Gastroesophageal sphincter (tissue), 3 donors: Measurements from ENCODE around the gene STX1B.

ENCODE experiments used
- CTCF ChIP-seq, 4 experiments: fragments of 200-600 bp in 2 of 4; fragments of 450-650 bp in 2 of 4; sonication (generic) in 1 of 4; IDR thresholded peaks; one replicate each; pipeline ENCODE4 v1.5.1; 2017 to 2019; ENCODE audit warnings: antibody characterized with exemption in 4 of 4, mild to moderate bottlenecking in 2 of 4, moderate library complexity in 2 of 4
- EP300 ChIP-seq: sonication (generic); formaldehyde crosslinking; IDR thresholded peaks from one replicate; pipeline ENCODE4 v1.6.1; 2017; ENCODE audit warnings: antibody characterized with exemption, mild to moderate bottlenecking

DNA sequence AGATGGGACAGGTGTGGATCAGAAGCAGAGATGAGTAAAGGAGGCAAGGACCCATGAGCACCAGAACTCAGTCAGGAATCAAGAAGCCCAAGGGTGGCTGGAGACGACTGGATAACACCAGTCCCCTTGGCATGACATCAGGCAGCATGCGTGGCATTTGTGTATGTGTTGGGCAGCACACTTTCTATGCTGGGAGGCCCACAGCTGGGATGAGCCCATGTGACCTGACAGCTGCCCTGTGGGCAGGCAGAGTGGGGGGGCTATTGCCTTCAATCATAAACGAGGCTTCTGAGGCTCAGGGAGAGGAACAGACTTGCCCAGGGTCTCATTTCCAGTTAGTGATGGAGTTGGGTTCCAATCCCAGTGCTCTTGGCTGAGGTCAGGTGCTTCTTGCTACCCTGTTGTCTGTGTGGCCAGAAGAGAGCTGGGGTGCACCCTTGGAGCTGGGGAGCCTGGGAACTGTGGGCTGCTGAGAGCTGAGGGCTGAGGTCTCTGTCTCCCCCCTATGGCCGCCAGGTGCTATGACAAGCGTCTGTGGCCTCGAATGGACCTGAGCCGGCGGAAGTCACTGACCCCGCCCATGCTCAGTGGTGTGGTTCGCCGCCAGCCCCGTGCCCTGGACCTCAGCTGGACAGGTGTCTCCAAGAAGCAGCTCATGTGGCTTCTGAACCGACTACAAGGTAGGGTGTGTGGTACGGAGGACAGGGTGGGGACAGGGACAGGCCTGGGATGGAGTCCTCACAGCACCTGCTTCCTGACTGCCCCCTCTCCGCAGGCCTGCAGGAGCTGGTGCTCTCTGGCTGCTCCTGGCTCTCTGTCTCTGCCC lies 68.6 kb downstream of the STX1B start:
- peak in 3 of 4 experiments; percentile 71 to 91 (median 72) for TF ChIP-seq CTCF (IDR thresholded peaks at IDR 0.05)
- no peak for TF ChIP-seq EP300
